Mesenchymal stem cell (in vitro differentiated cells and primary cell): Measurements from ENCODE around the gene POLA2.
"Not testable (repeated sequence)": the region's sequence is repeated elsewhere in the genome, so short reads cannot be mapped to it uniquely, and the experiment has no call there.

Experiments
- DNase-seq: peaks from one replicate; pipeline ENCODE4 v3.0.0-alpha.2; 2013
- H2AFZ ChIP-seq: one replicate; pipeline ENCODE4 v1.6.1; 2013; ENCODE audit warnings: low read depth, mild to moderate bottlenecking, control low read depth, inconsistent platforms, low read length, moderate library complexity
- H2AK5ac ChIP-seq: 2 replicates; pipeline ENCODE4 v1.6.1; 2013; ENCODE audit warnings: low read length, moderate library complexity, mild to moderate bottlenecking, inconsistent platforms; ENCODE audit not compliant: severe bottlenecking
- H2BK120ac ChIP-seq: one replicate; pipeline ENCODE4 v1.6.1; 2013; ENCODE audit warnings: low read depth, mild to moderate bottlenecking, inconsistent platforms, low read length, moderate library complexity
- H2BK12ac ChIP-seq, 2 experiments: one replicate each; pipeline ENCODE4 v1.6.1; 2013; ENCODE audit warnings: inconsistent platforms in 2 of 2, low read length in 2 of 2, mild to moderate bottlenecking in 2 of 2, moderate library complexity in 2 of 2, control low read depth in 1 of 2
- H2BK15ac ChIP-seq: one replicate; pipeline ENCODE4 v1.6.1; 2013; ENCODE audit warnings: mild to moderate bottlenecking, low read depth, inconsistent platforms; ENCODE audit not compliant: poor library complexity, severe bottlenecking
- H2BK5ac ChIP-seq: 2 replicates; pipeline ENCODE4 v1.6.1; 2013; ENCODE audit warnings: low read depth, mild to moderate bottlenecking, low read length, control low read depth, inconsistent platforms; ENCODE audit not compliant: poor library complexity, severe bottlenecking
- H3K14ac ChIP-seq, 2 experiments: one replicate each; pipeline ENCODE4 v1.6.1; 2013; ENCODE audit warnings: inconsistent platforms in 2 of 2, low read length in 2 of 2, control low read depth in 1 of 2, mild to moderate bottlenecking in 1 of 2, moderate library complexity in 1 of 2
- H3K18ac ChIP-seq, 2 experiments: one replicate each; pipeline ENCODE4 v1.6.1; 2013; ENCODE audit warnings: inconsistent platforms in 2 of 2, low read length in 2 of 2, control low read depth in 1 of 2, low read depth in 1 of 2, mild to moderate bottlenecking in 1 of 2
- H3K23ac ChIP-seq, 2 experiments: one replicate each; pipeline ENCODE4 v1.6.1; 2013; ENCODE audit warnings: inconsistent platforms in 2 of 2, low read length in 2 of 2, mild to moderate bottlenecking in 2 of 2, moderate library complexity in 2 of 2, control low read depth in 1 of 2
- H3K27ac ChIP-seq: 2 replicates; pipeline ENCODE4 v1.5.1; 2013; ENCODE audit warnings: mild to moderate bottlenecking, moderate library complexity, low read length, control low read depth, inconsistent platforms; ENCODE audit not compliant: poor library complexity, severe bottlenecking
- H3K27me3 ChIP-seq, 2 experiments: 2 replicates each; pipeline versions ENCODE4 v1.6.1 to v1.7.0; 2013; ENCODE audit warnings: low read length in 2 of 2, mild to moderate bottlenecking in 2 of 2, moderate library complexity in 2 of 2, control low read depth in 1 of 2, inconsistent platforms in 1 of 2; ENCODE audit not compliant: control insufficient read depth in 1 of 2, insufficient read depth in 1 of 2
- H3K36me3 ChIP-seq, 2 experiments: 2 replicates each; pipeline versions ENCODE4 v1.6.1 to v1.7.0; 2013; ENCODE audit warnings: low read length in 2 of 2, control low read depth in 1 of 2, inconsistent platforms in 1 of 2, low read depth in 1 of 2, mild to moderate bottlenecking in 1 of 2; ENCODE audit not compliant: insufficient read depth in 2 of 2, control insufficient read depth in 1 of 2
- H3K4ac ChIP-seq, 2 experiments: one replicate each; pipeline ENCODE4 v1.6.1; 2013; ENCODE audit warnings: inconsistent platforms in 2 of 2, low read length in 2 of 2, mild to moderate bottlenecking in 2 of 2, moderate library complexity in 2 of 2, control low read depth in 1 of 2, low read depth in 1 of 2
- H3K4me1 ChIP-seq: 2 replicates; pipeline ENCODE4 v1.6.1; 2013; ENCODE audit warnings: low read depth, low read length, control low read depth; ENCODE audit not compliant: control insufficient read depth, insufficient read depth
- H3K4me2 ChIP-seq: 2 replicates; pipeline ENCODE4 v1.6.1; 2013; ENCODE audit warnings: low read length, mild to moderate bottlenecking, inconsistent platforms; ENCODE audit not compliant: poor library complexity, severe bottlenecking
- H3K4me3 ChIP-seq, 2 experiments: 2 replicates each; pipeline versions ENCODE4 v1.5.1 to v1.7.0; 2013; ENCODE audit warnings: low read length in 2 of 2, mild to moderate bottlenecking in 2 of 2, control low read depth in 1 of 2, low read depth in 1 of 2; ENCODE audit not compliant: insufficient read depth in 1 of 2
- H3K79me1 ChIP-seq: replicated peaks from 2 replicates; pipeline ENCODE4 v1.6.1; 2013; ENCODE audit warnings: mild to moderate bottlenecking, control low read depth, low read length, inconsistent platforms; ENCODE audit not compliant: poor library complexity, severe bottlenecking
- H3K9ac ChIP-seq: 2 replicates; pipeline ENCODE4 v1.7.0; 2013; ENCODE audit warnings: mild to moderate bottlenecking, low read length, moderate library complexity
- H3K9me3 ChIP-seq: 2 replicates; pipeline ENCODE4 v1.7.0; 2013; ENCODE audit warnings: mild to moderate bottlenecking, low read length; ENCODE audit not compliant: control insufficient read depth
- H4K8ac ChIP-seq: one replicate; pipeline ENCODE4 v1.6.1; 2013; ENCODE audit warnings: inconsistent platforms, mild to moderate bottlenecking, low read length, moderate library complexity
- H4K91ac ChIP-seq: one replicate; pipeline ENCODE4 v1.6.1; 2013; ENCODE audit warnings: mild to moderate bottlenecking, low read length, inconsistent platforms
- WGBS: methylation state at CpG from one replicate; pipeline ENCODE4 v1.1.7; 2013; ENCODE audit warnings: mixed read lengths; 5-methylcytosine and 5-hydroxymethylcytosine counted together

POLA2 gene

DNA sequence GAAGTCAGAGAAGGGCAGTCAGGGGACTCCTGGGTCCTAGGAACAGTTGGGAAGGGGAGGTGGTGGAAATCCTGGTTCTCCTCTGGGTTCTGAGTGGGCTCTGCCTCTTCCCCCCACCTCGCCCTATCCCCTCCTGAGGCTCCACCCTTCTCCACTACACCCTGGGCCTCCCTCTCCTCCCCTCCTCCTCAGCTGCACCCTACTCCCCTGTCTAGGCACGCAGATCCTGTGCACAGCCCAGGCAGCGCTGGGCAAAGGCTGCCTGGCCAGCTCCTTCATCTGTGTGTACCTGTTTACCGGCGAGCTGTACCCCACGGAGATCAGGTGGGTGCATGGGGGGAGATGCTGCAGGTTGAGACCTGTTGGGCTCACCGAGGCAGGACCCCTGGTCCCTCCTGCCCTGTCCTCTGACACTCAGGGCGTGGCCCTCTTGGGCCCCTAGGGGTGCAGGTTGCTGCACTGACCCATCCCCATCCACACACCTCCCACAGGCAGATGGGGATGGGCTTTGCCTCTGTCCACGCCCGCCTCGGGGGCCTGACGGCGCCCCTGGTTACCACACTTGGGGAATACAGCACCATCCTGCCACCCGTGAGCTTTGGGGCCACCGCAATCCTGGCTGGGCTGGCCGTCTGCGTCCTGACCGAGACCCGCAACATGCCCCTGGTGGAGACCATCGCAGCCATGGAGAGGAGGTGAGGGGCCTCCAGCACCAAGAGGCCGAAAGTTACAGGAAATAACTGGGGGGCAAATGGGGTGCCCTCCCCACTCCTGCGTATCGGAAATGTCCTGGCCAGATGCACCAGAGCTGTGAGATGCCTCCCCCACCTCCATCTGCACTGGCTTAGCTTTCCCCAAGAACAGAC is 25.3 kb upstream of the POLA2 start:
- Histone ChIP-seq H3K27ac (no peak overlapping the region), H2AK5ac (no peak overlapping the region), H3K18ac (no peak overlapping the region), H3K36me3 (no peaks in the 10 kb centered on the region), H2BK120ac (no peak overlapping the region), H2BK5ac (no peak overlapping the region), H2BK12ac (no peak overlapping the region), H3K9me3 (no peaks in the 10 kb centered on the region), H3K4me2 (no peak overlapping the region), H4K8ac (no peak overlapping the region), H3K23ac (no peak overlapping the region), H2BK15ac (no peak overlapping the region), H3K9ac (no peak overlapping the region), H3K4me3 (no peak overlapping the region), H3K4me1 (no peaks in the 10 kb centered on the region), H3K79me1 (no peaks in the 10 kb centered on the region), H3K14ac (no peak overlapping the region), H3K27me3 (peaks cover 0 to 12% of the 10 kb centered on the region in 2 experiments), H2AFZ (no peak overlapping the region), H4K91ac (no peak overlapping the region), H3K4ac (no peak overlapping the region)
- WGBS: 68% methylated on average over 21 of the region's 23 CpGs
- no peak for DNase-seq

DNA sequence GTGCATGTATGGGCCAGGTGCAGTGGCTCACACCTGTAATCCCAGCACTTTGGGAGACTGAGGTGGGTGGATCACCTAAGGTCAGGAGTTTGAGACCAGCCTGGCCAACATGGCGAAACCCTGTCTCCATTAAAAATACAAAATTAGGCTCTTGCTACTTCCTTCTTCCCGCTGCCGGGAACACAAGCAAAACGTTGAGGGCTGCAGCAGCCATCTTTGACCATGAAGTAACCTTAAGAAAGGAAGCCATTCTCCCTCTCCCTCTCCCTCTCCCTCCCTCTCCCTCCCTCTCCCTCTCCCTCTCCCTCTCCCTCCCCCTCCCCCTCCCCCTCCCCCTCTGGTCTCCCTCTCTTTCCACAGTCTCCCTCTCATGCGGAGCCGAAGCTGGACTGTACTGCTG is 23.5 kb upstream of the POLA2 start:
- not testable (repeated sequence) for H4K91ac ChIP-seq, H3K27ac ChIP-seq, H2BK15ac ChIP-seq, H3K4me2 ChIP-seq, H3K14ac ChIP-seq, H3K23ac ChIP-seq, H4K8ac ChIP-seq, H3K4me1 ChIP-seq, H2AK5ac ChIP-seq, H3K9me3 ChIP-seq, H2BK12ac ChIP-seq, H3K18ac ChIP-seq, H3K9ac ChIP-seq, H2BK5ac ChIP-seq, DNase-seq, H3K4me3 ChIP-seq, H3K79me1 ChIP-seq, H3K36me3 ChIP-seq, H3K4ac ChIP-seq, H2AFZ ChIP-seq, H2BK120ac ChIP-seq
- peaks cover 11 to 21% of the 10 kb centered on the region in 2 experiments for H3K27me3 ChIP-seq
- WGBS: 63% methylated on average over 4 of the region's 6 CpGs

DNA sequence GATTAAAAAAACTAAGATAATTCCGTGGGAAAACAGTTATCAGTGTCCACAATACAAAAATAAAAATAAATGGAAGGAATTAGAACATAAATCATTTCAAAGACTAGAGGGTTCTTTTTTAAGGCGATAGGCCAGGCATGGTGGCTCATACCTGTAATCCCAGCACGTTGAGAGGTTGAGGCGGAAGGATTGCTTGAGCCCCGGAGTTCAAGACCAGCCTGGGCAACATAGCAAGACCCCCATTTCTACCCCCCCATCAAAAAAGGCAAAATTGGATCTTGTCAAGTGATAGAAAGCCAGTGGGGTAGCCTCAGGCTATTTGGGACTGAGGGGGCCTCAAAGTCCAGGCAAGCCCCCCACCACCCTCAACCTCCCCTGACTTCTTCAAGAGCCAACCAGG is 20.6 kb upstream of the POLA2 start:
- Histone ChIP-seq H3K9ac (no peak overlapping the region), H3K4me2 (no peak overlapping the region), H2BK12ac (no peak overlapping the region), H3K4me3 (no peak overlapping the region), H3K4ac (no peak overlapping the region), H3K14ac (no peak overlapping the region), H4K91ac (no peak overlapping the region), H3K79me1 (no peaks in the 10 kb centered on the region), H4K8ac (no peak overlapping the region), H3K27me3 (peaks cover 11 to 18% of the 10 kb centered on the region in 2 experiments), H2BK5ac (no peak overlapping the region), H3K4me1 (peaks cover 1% of the 10 kb centered on the region), H2AK5ac (no peak overlapping the region), H3K18ac (no peak overlapping the region), H3K9me3 (peaks cover 4% of the 10 kb centered on the region), H2AFZ (peak overlapping the region; percentile 14), H2BK120ac (no peak overlapping the region), H3K27ac (no peak overlapping the region), H3K23ac (no peak overlapping the region), H3K36me3 (no peaks in the 10 kb centered on the region), H2BK15ac (no peak overlapping the region)
- WGBS: 69% methylated on average over 4 of the region's 5 CpGs
- DNase-seq: no peak

DNA sequence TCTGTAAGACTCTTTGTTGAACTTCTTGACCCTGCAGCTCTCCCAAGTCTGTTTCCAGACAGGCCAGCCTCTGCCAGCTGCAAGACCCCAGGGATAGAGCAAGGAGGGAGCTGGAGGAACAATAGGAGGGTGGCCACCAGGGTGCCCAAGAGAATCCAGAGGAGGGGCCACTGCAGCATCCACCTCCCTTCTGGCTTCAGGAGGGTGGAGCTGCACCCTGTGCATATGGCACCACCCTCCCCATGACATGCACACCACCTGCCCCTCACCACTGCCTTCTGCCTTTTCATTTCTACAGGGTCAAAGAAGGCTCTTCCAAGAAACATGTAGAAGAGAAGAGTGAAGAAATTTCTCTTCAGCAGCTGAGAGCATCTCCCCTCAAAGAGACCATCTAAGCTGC is 20.1 kb upstream of the POLA2 start:
- peaks cover 4% of the 10 kb centered on the region for H3K9me3 ChIP-seq
- H3K79me1 ChIP-seq: no peaks in the 10 kb centered on the region
- H3K27me3 ChIP-seq: peaks cover 11 to 14% of the 10 kb centered on the region in 2 experiments
- H3K4me1 ChIP-seq: peaks cover 1% of the 10 kb centered on the region
- DNase-seq: no peak
- no peak overlapping the region for H3K4me2 ChIP-seq
- no peak overlapping the region for H3K23ac ChIP-seq
- no peak overlapping the region for H2AFZ ChIP-seq
- no peak overlapping the region for H3K18ac ChIP-seq
- H3K27ac ChIP-seq: no peak overlapping the region
- H3K14ac ChIP-seq: no peak overlapping the region
- no peak overlapping the region for H4K8ac ChIP-seq
- no peak overlapping the region for H2BK120ac ChIP-seq
- no peak overlapping the region for H3K4me3 ChIP-seq
- H3K36me3 ChIP-seq: no peaks in the 10 kb centered on the region
- no peak overlapping the region for H4K91ac ChIP-seq
- no peak overlapping the region for H2AK5ac ChIP-seq
- H2BK5ac ChIP-seq: no peak overlapping the region
- H2BK15ac ChIP-seq: no peak overlapping the region
- no peak overlapping the region for H3K4ac ChIP-seq
- H3K9ac ChIP-seq: no peak overlapping the region
- no peak overlapping the region for H2BK12ac ChIP-seq
